HepG2 (cell line): Measurements from ENCODE around the gene RGS14. TPM values are rescaled to one million over a fixed set of nuclear protein-coding genes. Genes with fewer than 3 reads are reported as not detected.

Source experiments
- AKNA ChIP-seq: sonication (generic); formaldehyde crosslinking; IDR thresholded peaks from 2 replicates; pipeline ENCODE4 v1.4.0; 2020; ENCODE audit warnings: missing genetic modification reagents, borderline replicate concordance
- ASH2L ChIP-seq: fragments of 300-600, 200-600 bp; sonication (generic); IDR thresholded peaks from 2 replicates; pipeline ENCODE4 v1.7.0; 2017; ENCODE audit warnings: low read depth, mild to moderate bottlenecking, moderate library complexity, mixed read lengths, low read length; ENCODE audit not compliant: insufficient read length
- CTCF ChIP-seq: sonication (generic); formaldehyde crosslinking; IDR thresholded peaks from 2 replicates; pipeline ENCODE4 v1.5.0; 2020; ENCODE audit warnings: mild to moderate bottlenecking, missing genetic modification reagents, moderate library complexity
- HCFC1 ChIP-seq: fragments of 150-350 bp; IDR thresholded peaks from 2 replicates; pipeline ENCODE4 v1.6.1; 2014; ENCODE audit warnings: low read depth, low read length
- HOXD1 ChIP-seq: sonication (generic); formaldehyde crosslinking; IDR thresholded peaks from 2 replicates; pipeline ENCODE4 v1.5.0; 2020; ENCODE audit warnings: missing genetic modification reagents
- KAT7 ChIP-seq: IDR thresholded peaks from 2 replicates; pipeline ENCODE4 v1.6.1; 2018; ENCODE audit warnings: borderline replicate concordance, missing compliant biosample characterization
- LRRFIP1 ChIP-seq: sonication (generic); formaldehyde crosslinking; conservative IDR thresholded peaks from 2 replicates; pipeline ENCODE4 v1.4.0; 2020; ENCODE audit warnings: missing genetic modification reagents
- MAF1 ChIP-seq: sonication (generic); formaldehyde crosslinking; IDR thresholded peaks from 2 replicates; pipeline ENCODE4 v1.5.0; 2020; ENCODE audit warnings: missing genetic modification reagents, borderline replicate concordance
- MIXL1 ChIP-seq: IDR thresholded peaks from 2 replicates; pipeline ENCODE4 v1.6.1; 2016
- MLXIP ChIP-seq: sonication (generic); formaldehyde crosslinking; IDR thresholded peaks from 2 replicates; pipeline ENCODE4 v1.9.0; 2021; ENCODE audit warnings: missing genetic modification reagents, borderline replicate concordance
- RFXAP ChIP-seq: sonication (generic); formaldehyde crosslinking; IDR thresholded peaks from 2 replicates; pipeline ENCODE4 v1.4.0; 2020; ENCODE audit warnings: missing genetic modification reagents, borderline replicate concordance
- TGIF2 ChIP-seq: IDR thresholded peaks from 2 replicates; pipeline ENCODE4 v1.6.1; 2016; ENCODE audit warnings: control low read depth, missing compliant biosample characterization
- ZNF552 ChIP-seq: sonication (generic); formaldehyde crosslinking; IDR thresholded peaks from 2 replicates; pipeline ENCODE4 v1.9.0; 2022; ENCODE audit warnings: missing genetic modification reagents, mild to moderate bottlenecking, borderline replicate concordance
- ZNF83 ChIP-seq: sonication (generic); formaldehyde crosslinking; IDR thresholded peaks from 2 replicates; pipeline ENCODE4 v1.4.0; 2020; ENCODE audit warnings: missing genetic modification reagents, mild to moderate bottlenecking, borderline replicate concordance
- polyA plus RNA-seq, 8 experiments: library from polyadenylated mRNA; depleted of rRNA in 3 of 8; stranded (reverse) in 7 of 8; unstranded in 1 of 8; fragments of >200 nt; fragmentation: Illumina TruSeq in 4 of 8; extraction: Trizol in 4 of 8; gene quantifications; 2 replicates each; pipeline versions ENCODE4 v1.2.1 to v1.2.3, GENCODE V29; 2011 to 2016; ENCODE audit warnings: low read depth in 4 of 8, missing spikeins in 1 of 8, mixed read lengths in 1 of 8; ENCODE audit not compliant: insufficient read depth in 1 of 8
- total RNA-seq, 5 experiments: library from RNA; depleted of rRNA; stranded (reverse); fragments of >200 nt; fragmentation: Illumina TruSeq; extraction: Trizol; gene quantifications; 2 replicates each; pipeline ENCODE4 v1.2.3, GENCODE V29; 2016; ENCODE audit warnings: low read depth in 1 of 5

RGS14 gene
- total and polyA plus RNA-seq, 2 of the 13 experiments (the other 11 are each of a cell fraction or from before 2014, with no cell fraction given), result 11.1 to 17.2 TPM

GRCh38 chr5:177378884-177379883 is 21.5 kb downstream of the RGS14 start (continued):
- TF ChIP-seq LRRFIP1 (CRISPR knock-in tag) (no peak), HOXD1 (CRISPR knock-in tag) (peak; percentile 38; the same call in 1 of the 2 replicates), MAF1 (no peak), ZNF83 (no peak), ASH2L (peak; percentile 90), RFXAP (CRISPR knock-in tag) (0 out of 2 replicates have a peak, but pooled peaks have one; percentile 74), MLXIP (CRISPR knock-in tag) (peak; percentile 86; the same call in 1 of the 2 replicates), KAT7 (CRISPR knock-in tag) (peak; percentile 57; the same call in 1 of the 2 replicates), HCFC1 (no peak), MIXL1 (CRISPR knock-in tag) (peak; percentile 91), CTCF (no peak), ZNF552 (CRISPR knock-in tag) (no peak), TGIF2 (CRISPR knock-in tag) (peak; percentile 30; the same call in 1 of the 2 replicates), AKNA (CRISPR knock-in tag) (peak; percentile 27; the same call in 1 of the 2 replicates)
